ENCODE measurements around the gene GPR87.

GPR87 gene

GRCh38 chr3:151315136-151315535, 1.5 kb downstream of the GPR87 start:
- Histone ChIP-seq H3K9ac (ENCODE audit: low read length) (no peak overlapping the region), H3K27ac (ENCODE audit: low read length) (no peak overlapping the region), H3K4me1 (ENCODE audit: control insufficient read depth, low read depth, low read length) (peaks cover 23% of the 10 kb centered on the region), H3K4me3 (ENCODE audit: low read length) (no peak overlapping the region), H3K27me3 (ENCODE audit: control insufficient read depth, insufficient read depth, low read length) (no peaks in the 10 kb centered on the region), H3K36me3 (ENCODE audit: control insufficient read depth, low read depth, low read length) (no peaks in the 10 kb centered on the region), H3K9me3 (ENCODE audit: control insufficient read depth, low read depth, low read length) (no peaks in the 10 kb centered on the region)

- Histone ChIP-seq H3K4me1 (ENCODE audit: control insufficient read depth, low read depth, low read length) (peaks cover 23% of the 10 kb centered on the region), H3K9ac (ENCODE audit: low read length) (no peak overlapping the region), H3K9me3 (ENCODE audit: control insufficient read depth, low read depth, low read length) (no peaks in the 10 kb centered on the region), H3K4me3 (ENCODE audit: low read length) (no peak overlapping the region), H3K27ac (ENCODE audit: low read length) (no peak overlapping the region), H3K36me3 (ENCODE audit: control insufficient read depth, low read depth, low read length) (no peaks in the 10 kb centered on the region), H3K27me3 (ENCODE audit: control insufficient read depth, insufficient read depth, low read length) (no peaks in the 10 kb centered on the region)
Measured at GRCh38 chr3:151314593-151314992, 2.0 kb downstream of the GPR87 start.

- H3K27ac ChIP-seq (ENCODE audit: low read length), result no peak overlapping the region
- no peaks in the 10 kb centered on the region for H3K27me3 ChIP-seq (ENCODE audit: control insufficient read depth, insufficient read depth, low read length)
- H3K9ac ChIP-seq (ENCODE audit: low read length), result no peak overlapping the region
- no peaks in the 10 kb centered on the region for H3K36me3 ChIP-seq (ENCODE audit: control insufficient read depth, low read depth, low read length)
- peaks cover 23% of the 10 kb centered on the region for H3K4me1 ChIP-seq (ENCODE audit: control insufficient read depth, low read depth, low read length)
- no peaks in the 10 kb centered on the region for H3K9me3 ChIP-seq (ENCODE audit: control insufficient read depth, low read depth, low read length)
- no peak overlapping the region for H3K4me3 ChIP-seq (ENCODE audit: low read length)
Measured at GRCh38 chr3:151314137-151314536, 2.5 kb downstream of the GPR87 start.

GRCh38 chr3:151312972-151313371, 3.6 kb downstream of the GPR87 start:
- no peaks in the 10 kb centered on the region for H3K9me3 ChIP-seq (ENCODE audit: control insufficient read depth, low read depth, low read length)
- no peaks in the 10 kb centered on the region for H3K27me3 ChIP-seq (ENCODE audit: control insufficient read depth, insufficient read depth, low read length)
- no peaks in the 10 kb centered on the region for H3K36me3 ChIP-seq (ENCODE audit: control insufficient read depth, low read depth, low read length)
- H3K27ac ChIP-seq (ENCODE audit: low read length), result no peak overlapping the region
- no peak overlapping the region for H3K9ac ChIP-seq (ENCODE audit: low read length)
- peaks cover 23% of the 10 kb centered on the region for H3K4me1 ChIP-seq (ENCODE audit: control insufficient read depth, low read depth, low read length)
- no peak overlapping the region for H3K4me3 ChIP-seq (ENCODE audit: low read length)

- no peak overlapping the region for H3K9ac ChIP-seq (ENCODE audit: low read length)
- no peak overlapping the region for H3K27ac ChIP-seq (ENCODE audit: low read length)
- H3K27me3 ChIP-seq (ENCODE audit: control insufficient read depth, insufficient read depth, low read length), result no peaks in the 10 kb centered on the region
- H3K9me3 ChIP-seq (ENCODE audit: control insufficient read depth, low read depth, low read length), result no peaks in the 10 kb centered on the region
- H3K36me3 ChIP-seq (ENCODE audit: control insufficient read depth, low read depth, low read length), result no peaks in the 10 kb centered on the region
- peaks cover 33% of the 10 kb centered on the region for H3K4me1 ChIP-seq (ENCODE audit: control insufficient read depth, low read depth, low read length)
- H3K4me3 ChIP-seq (ENCODE audit: low read length), result no peak overlapping the region
Measured at GRCh38 chr3:151309566-151309965, 7.1 kb downstream of the GPR87 start.

- Histone ChIP-seq H3K9ac (ENCODE audit: low read length) (no peak overlapping the region), H3K27ac (ENCODE audit: low read length) (no peak overlapping the region)
Measured at GRCh38 chr3:151307583-151308488, 8.8 kb downstream of the GPR87 start.

GRCh38 chr3:151307131-151307530, 9.5 kb downstream of the GPR87 start:
- no peaks in the 10 kb centered on the region for H3K36me3 ChIP-seq (ENCODE audit: control insufficient read depth, low read depth, low read length)
- H3K27ac ChIP-seq (ENCODE audit: low read length), result no peak overlapping the region
- peaks cover 27% of the 10 kb centered on the region for H3K4me1 ChIP-seq (ENCODE audit: control insufficient read depth, low read depth, low read length)
- H3K27me3 ChIP-seq (ENCODE audit: control insufficient read depth, insufficient read depth, low read length), result no peaks in the 10 kb centered on the region
- no peak overlapping the region for H3K9ac ChIP-seq (ENCODE audit: low read length)
- H3K9me3 ChIP-seq (ENCODE audit: control insufficient read depth, low read depth, low read length), result no peaks in the 10 kb centered on the region
- H3K4me3 ChIP-seq (ENCODE audit: low read length), result no peak overlapping the region

More at GRCh38 chr3:151307583-151308488, 8.8 kb downstream of the GPR87 start:
- Histone ChIP-seq H3K4me3 (ENCODE audit: low read length) (no peak overlapping the region), H3K9me3 (ENCODE audit: control insufficient read depth, low read depth, low read length) (no peaks in the 10 kb centered on the region), H3K36me3 (ENCODE audit: control insufficient read depth, low read depth, low read length) (no peaks in the 10 kb centered on the region), H3K4me1 (ENCODE audit: control insufficient read depth, low read depth, low read length) (peaks cover 27% of the 10 kb centered on the region), H3K27me3 (ENCODE audit: control insufficient read depth, insufficient read depth, low read length) (no peaks in the 10 kb centered on the region)

GRCh38 chr3:151306168-151306810, 10.3 kb downstream of the GPR87 start:
- peaks cover 27% of the 10 kb centered on the region for H3K4me1 ChIP-seq (ENCODE audit: control insufficient read depth, low read depth, low read length)
- no peaks in the 10 kb centered on the region for H3K36me3 ChIP-seq (ENCODE audit: control insufficient read depth, low read depth, low read length)
- no peak overlapping the region for H3K4me3 ChIP-seq (ENCODE audit: low read length)
- H3K27me3 ChIP-seq (ENCODE audit: control insufficient read depth, insufficient read depth, low read length), result no peaks in the 10 kb centered on the region
- H3K9me3 ChIP-seq (ENCODE audit: control insufficient read depth, low read depth, low read length), result no peaks in the 10 kb centered on the region
- no peak overlapping the region for H3K27ac ChIP-seq (ENCODE audit: low read length)
- no peak overlapping the region for H3K9ac ChIP-seq (ENCODE audit: low read length)

- no peak overlapping the region for H3K4me3 ChIP-seq (ENCODE audit: low read length)
- H3K9me3 ChIP-seq (ENCODE audit: control insufficient read depth, low read depth, low read length), result no peaks in the 10 kb centered on the region
- no peak overlapping the region for H3K27ac ChIP-seq (ENCODE audit: low read length)
- peaks cover 27% of the 10 kb centered on the region for H3K4me1 ChIP-seq (ENCODE audit: control insufficient read depth, low read depth, low read length)
- H3K27me3 ChIP-seq (ENCODE audit: control insufficient read depth, insufficient read depth, low read length), result no peaks in the 10 kb centered on the region
- no peak overlapping the region for H3K9ac ChIP-seq (ENCODE audit: low read length)
- no peaks in the 10 kb centered on the region for H3K36me3 ChIP-seq (ENCODE audit: control insufficient read depth, low read depth, low read length)
Measured at GRCh38 chr3:151305775-151306151, 10.9 kb downstream of the GPR87 start.

GRCh38 chr3:151305060-151305774, 11.4 kb downstream of the GPR87 start:
- H3K27ac ChIP-seq (ENCODE audit: low read length), result no peak overlapping the region
- H3K4me3 ChIP-seq (ENCODE audit: low read length), result no peak overlapping the region
- H3K9me3 ChIP-seq (ENCODE audit: control insufficient read depth, low read depth, low read length), result no peaks in the 10 kb centered on the region
- H3K4me1 ChIP-seq (ENCODE audit: control insufficient read depth, low read depth, low read length), result peaks cover 27% of the 10 kb centered on the region
- H3K9ac ChIP-seq (ENCODE audit: low read length), result no peak overlapping the region
- H3K36me3 ChIP-seq (ENCODE audit: control insufficient read depth, low read depth, low read length), result no peaks in the 10 kb centered on the region
- H3K27me3 ChIP-seq (ENCODE audit: control insufficient read depth, insufficient read depth, low read length), result no peaks in the 10 kb centered on the region

- Histone ChIP-seq H3K9me3 (ENCODE audit: control insufficient read depth, low read depth, low read length) (no peaks in the 10 kb centered on the region), H3K27me3 (ENCODE audit: control insufficient read depth, insufficient read depth, low read length) (no peaks in the 10 kb centered on the region), H3K9ac (ENCODE audit: low read length) (no peak overlapping the region), H3K4me1 (ENCODE audit: control insufficient read depth, low read depth, low read length) (peaks cover 27% of the 10 kb centered on the region), H3K36me3 (ENCODE audit: control insufficient read depth, low read depth, low read length) (no peaks in the 10 kb centered on the region), H3K27ac (ENCODE audit: low read length) (no peak overlapping the region), H3K4me3 (ENCODE audit: low read length) (no peak overlapping the region)
Measured at GRCh38 chr3:151303751-151304150, 12.9 kb downstream of the GPR87 start.
